ENCODE results near the gene LRRTM3.

Gene LRRTM3

DNA sequence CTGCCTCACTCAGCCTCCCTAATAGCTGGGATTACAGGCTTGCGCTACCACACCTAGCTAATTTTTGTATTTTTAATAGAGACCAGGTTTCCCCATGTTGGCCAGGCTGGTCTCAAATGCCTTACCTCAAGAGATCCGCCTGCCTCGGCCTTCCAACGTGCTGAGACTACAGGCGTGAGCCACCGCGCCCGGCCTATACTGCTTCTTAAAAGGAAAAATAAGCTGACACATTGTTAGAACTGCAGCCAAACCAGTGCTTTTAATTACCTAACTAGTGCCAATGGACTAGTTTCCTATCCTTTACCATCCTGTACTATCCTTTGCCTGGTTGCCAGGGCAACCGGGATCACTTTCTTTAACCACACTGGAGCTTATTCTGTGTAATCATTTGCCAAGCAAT lies 108.0 kb downstream of the LRRTM3 start:
- no peak for DNase-seq (ENCODE audit: low spot score)

DNA sequence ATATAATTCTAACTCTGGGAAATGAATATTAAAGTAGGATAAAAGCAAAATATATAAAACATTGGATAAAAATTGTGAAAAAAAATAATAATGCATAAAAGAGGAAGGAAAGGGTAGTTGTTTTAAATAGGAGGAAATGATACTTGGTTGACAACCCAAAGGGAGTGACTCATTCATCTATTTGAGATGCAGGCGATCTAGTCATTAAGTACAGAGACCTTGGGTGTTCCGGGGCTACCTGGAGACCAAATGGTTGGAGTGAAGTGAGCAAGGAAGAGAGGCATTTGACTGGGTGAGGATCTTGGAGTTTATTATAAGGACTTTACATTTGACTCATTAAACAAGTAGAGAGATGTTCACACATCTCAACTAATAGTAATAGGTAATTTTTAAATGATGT lies 111.0 kb downstream of the LRRTM3 start:
- DNase-seq (ENCODE audit: low spot score): no peak

- DNase-seq (ENCODE audit: low spot score): no peak
These were observed 117.2 kb downstream of the LRRTM3 start for GRCh38 chr10:67043041-67043440.

- no peak for DNase-seq (ENCODE audit: low spot score)
These were observed 119.6 kb downstream of the LRRTM3 start for GRCh38 chr10:67045404-67045803.

DNA sequence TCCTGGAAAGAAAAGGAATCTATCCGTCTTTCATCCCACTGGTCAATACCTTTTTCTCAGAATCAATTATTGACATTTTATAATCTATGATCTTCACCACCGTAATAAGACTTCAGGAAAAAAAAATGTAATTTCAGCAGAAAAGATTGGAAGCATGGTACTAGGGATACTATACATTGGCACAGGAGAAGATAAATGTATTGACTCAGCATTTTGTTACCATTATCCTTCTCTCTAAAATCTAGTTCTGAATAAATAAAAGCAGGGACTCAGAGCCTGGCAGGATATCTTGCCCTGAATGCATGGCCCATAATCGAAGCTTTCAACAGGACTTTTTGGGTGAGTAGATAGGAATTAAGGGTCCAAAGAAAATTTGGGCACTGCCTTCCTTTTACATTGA lies 120.7 kb downstream of the LRRTM3 start:
- DNase-seq (ENCODE audit: low spot score): no peak

- DNase-seq (ENCODE audit: low spot score): no peak
These were observed 124.2 kb downstream of the LRRTM3 start for GRCh38 chr10:67049988-67050387.

- DNase-seq (ENCODE audit: low spot score): no peak
These were observed 124.6 kb downstream of the LRRTM3 start for GRCh38 chr10:67050415-67050814.

DNA sequence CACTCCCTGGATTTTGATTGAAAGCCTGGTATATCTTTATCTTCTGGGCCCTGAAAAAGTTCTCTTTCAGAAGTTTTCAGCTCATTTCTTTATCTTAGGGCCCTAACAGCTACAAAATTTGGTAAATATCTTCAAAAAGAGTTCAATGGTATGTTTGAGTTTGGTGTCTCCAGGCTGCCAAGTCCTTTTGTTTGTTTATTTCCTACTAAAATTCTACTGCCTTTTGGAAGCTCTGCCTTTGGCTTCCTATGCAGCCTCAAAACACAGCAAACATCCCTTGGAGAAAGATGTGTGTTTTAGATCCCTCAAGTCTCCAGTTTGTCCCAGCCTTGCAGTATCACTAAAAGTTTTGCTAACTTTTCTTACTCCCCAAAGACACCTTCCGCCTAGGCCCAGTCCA lies 146.8 kb downstream of the LRRTM3 start:
- no peak for DNase-seq (ENCODE audit: low spot score)

- DNase-seq (ENCODE audit: low spot score): no peak
These were observed 149.7 kb downstream of the LRRTM3 start for GRCh38 chr10:67075491-67075971.

DNA sequence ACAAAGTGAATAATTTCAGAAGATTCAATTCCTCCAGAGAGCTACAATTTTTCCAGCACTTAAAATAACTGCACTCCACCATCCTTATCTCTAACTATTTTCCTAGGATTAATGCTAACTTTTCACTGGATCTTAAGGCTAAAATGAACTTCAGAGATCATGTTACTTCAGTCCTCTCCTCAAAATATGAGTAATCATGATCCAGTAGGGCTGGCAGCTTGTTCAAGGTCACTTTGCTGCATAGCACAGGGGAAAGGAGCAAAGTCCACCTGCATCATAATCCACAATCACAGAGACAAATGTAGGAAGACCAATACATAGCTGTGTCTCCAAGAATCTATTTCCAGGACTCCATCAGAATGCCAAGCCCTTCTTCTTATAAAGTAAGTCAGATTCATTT lies 150.3 kb downstream of the LRRTM3 start:
- DNase-seq (ENCODE audit: low spot score): no peak

DNA sequence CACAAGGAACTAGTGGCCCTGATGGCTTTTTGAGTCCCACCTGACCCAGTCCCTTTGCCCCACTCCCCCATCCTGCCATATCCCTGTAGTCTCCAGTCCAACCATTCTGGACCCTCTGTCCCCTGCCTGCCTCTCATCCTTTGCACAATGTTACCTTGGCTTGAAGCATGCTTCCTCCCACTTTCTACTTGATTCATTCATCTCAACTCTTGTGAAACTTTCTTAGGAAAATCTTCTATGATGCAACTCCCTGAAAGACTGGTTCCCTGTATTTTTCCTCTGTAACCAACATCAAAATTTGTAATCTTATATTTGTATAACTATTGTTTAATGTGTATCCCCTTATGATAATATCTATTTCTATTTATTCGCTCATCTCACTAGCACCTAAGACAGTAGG lies 151.5 kb downstream of the LRRTM3 start:
- no peak for DNase-seq (ENCODE audit: low spot score)

- no peak for DNase-seq (ENCODE audit: low spot score)
These were observed 153.3 kb downstream of the LRRTM3 start for GRCh38 chr10:67079126-67079525.

DNA sequence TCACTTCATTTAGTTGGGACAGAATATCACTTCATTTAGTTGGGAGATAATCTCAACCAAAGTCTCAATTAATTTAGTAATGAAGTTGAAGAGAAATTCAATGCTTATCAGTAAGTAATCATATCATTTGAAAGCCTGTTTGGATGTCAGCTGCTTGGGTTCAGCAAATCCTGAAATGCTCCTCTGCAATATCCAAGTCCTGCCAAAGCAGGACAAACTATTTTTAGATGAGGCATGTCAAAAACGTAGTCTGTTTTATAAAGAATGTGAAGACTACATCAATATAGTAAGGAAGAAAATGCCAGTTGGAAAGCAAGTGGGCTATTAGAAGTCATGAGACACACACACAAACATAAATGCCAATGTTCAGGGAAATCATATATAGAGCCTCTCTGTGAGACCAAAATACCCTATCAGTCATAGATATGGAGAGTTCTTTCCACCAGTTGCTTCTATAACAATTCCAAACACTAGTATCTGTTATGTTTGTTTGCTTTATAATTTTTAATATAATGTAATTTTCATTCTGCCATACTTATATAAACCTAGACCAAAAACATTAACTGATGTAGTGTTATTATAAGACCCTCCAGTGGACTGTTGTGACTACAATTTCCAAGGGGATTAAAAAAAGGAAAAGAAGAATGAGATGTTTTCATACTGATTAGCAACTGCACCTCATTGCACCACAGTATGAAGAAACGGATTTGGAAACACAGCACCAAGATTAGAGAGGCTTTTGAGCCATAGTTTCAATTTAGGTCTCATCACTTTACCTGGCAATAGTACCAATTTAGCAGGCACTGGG lies 160.7 kb downstream of the LRRTM3 start:
- no peak for DNase-seq (ENCODE audit: low spot score)

DNA sequence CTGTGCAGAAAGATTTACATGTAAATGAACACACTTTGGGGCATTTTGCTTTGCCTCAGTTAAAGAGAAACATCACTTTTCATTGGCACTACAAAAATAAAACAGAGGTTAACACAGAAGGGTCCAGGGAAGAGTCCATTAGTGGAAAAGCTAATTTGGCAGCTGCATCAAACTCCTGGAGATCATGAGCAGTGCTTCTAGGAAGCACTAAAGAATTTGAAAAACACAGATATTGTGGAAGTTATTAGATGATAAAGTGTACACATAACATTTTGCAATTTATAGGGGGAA lies 161.2 kb downstream of the LRRTM3 start:
- DNase-seq (ENCODE audit: low spot score): no peak

DNA sequence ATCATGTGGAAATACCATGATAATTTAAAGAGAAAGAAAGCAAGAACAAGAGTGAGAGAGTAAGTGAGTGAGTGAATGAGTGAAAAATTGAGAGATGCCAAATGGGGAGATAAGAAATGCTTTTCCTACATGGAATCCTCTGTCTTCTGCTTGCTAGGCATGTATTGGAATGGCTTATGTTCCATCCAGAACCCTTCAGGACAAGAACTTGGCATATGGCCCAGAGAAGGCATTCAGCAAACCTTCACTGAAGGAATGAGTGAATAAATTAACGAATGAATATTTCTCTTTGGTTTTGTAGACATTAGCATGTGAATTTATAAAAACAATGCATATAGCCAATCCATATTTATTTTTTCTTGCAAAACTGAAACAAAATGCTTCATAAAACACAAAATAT lies 162.2 kb downstream of the LRRTM3 start:
- DNase-seq (ENCODE audit: low spot score): no peak

- no peak for DNase-seq (ENCODE audit: low spot score)
These were observed 169.7 kb downstream of the LRRTM3 start for GRCh38 chr10:67095531-67095930.

DNA sequence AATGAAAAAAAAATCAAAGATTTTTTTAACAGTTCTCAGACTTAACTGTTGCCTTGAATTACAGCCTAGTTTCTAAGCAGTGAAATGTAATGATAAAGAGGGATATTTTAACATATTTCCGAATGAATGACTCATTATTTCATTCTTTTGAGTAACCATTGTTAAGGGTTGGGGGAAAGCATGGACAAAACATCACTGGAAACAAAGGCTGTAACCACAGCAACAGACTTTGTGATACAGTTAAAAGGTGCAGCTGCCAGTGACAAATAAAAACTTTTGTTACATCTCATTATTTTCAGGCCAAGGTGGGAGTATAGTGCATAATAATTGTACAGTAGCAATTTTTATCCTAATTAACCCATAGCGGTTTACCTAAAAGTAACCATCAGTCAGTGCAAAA lies 172.6 kb downstream of the LRRTM3 start:
- no peak for DNase-seq (ENCODE audit: low spot score)

- DNase-seq (ENCODE audit: low spot score): no peak
These were observed 175.1 kb downstream of the LRRTM3 start for GRCh38 chr10:67100951-67101350.

GRCh38 chr10:67107670-67108069 lies 181.8 kb downstream of the LRRTM3 start:
- no peak for DNase-seq (ENCODE audit: low spot score)

GRCh38 chr10:67110286-67110685 lies 184.4 kb downstream of the LRRTM3 start:
- no peak for DNase-seq (ENCODE audit: low spot score)

DNA sequence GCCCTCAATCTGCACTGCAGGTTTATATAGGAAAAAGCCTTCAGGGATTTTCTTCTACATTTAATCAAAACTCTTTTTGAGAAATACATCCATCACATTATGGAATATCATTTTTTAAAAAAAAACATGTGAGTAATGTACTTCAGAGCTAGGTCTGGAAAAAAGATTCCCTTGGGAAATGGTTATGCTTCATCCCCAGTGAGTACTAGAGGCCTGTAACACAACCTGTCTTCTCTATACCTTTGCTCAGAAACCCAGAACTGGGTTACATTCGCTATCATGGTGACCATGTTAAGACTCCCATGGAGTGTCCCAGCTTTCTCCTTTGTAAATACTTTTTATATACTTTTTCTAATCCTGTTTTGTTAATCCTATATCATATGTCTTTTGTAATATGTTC lies 186.9 kb downstream of the LRRTM3 start:
- no peak for DNase-seq (ENCODE audit: low spot score)

DNA sequence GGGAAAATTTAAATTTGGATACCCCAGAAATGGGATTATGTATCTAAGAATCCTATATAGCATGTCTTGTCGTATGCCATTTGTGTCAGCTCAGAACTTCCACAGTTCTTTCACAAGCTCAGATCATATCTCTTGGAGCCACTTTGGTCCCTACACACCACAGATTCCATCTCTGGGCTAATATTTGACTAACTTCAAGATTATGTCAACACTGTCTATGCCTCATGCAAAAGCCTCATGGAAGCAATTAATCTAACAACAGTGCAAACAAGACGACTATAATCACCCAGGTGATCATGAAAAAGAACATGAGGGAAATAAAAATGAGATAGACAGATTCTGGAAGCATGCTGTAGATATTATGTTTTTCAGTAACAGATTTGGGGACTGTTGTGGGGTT lies 189.1 kb downstream of the LRRTM3 start:
- no peak for DNase-seq (ENCODE audit: low spot score)

DNA sequence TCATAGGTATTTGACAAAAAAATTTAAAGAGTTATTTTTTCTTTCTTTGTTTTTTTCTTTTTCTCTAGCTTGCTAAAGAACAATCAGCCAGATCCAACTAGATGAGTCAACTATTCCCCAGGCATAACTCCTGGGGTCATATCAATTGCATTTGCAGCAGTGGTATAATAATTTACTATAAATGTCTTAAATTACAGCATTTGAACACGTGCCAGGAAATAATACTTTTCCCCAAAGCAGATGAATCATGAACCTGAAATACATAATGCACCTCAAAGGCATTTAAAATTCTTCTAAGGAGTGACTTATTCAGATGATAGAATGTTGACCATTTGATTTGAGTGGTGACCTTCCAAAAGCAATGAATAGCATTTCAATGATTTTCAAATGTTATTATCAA lies 190.1 kb downstream of the LRRTM3 start:
- no peak for DNase-seq (ENCODE audit: low spot score)

DNA sequence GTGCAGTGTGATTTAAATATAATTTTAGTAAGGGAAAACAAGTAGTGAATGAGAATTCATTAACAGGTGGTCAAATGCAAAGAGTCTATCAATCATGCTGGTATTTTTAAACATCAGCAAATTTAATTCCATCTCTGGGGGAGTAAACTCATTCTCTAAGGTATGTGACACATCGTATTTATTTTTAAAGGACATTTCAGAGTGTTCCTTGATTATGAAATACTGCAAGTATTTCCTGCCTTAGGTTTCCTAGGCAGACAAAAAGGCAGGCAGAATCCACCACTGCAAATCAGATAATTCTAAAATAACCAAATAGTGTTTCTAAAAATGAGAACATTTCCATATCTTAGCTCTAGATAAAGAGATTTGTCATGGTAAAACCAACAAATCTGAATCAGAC lies 193.8 kb downstream of the LRRTM3 start:
- DNase-seq (ENCODE audit: low spot score): no peak

DNA sequence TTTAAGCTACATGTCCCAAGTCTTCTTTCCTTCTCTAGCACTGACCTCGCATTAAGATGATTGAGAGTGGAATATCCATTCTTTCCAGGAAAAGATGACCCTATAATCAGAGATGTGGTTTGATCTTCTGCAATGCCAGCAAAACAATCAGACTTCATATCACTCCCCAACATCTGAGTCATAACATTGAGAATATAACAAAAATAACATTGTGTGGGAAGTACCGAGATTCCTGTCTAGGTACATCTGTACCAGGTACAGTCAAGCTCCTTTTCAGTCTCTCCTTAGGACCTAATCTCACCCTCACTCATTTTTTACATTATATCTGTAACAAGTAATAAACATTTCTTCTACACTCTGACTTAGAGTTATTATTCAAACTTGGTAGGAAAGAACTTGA lies 201.6 kb downstream of the LRRTM3 start:
- DNase-seq (ENCODE audit: low spot score): no peak
